ENCODE results near the gene LACC1.

DNA sequence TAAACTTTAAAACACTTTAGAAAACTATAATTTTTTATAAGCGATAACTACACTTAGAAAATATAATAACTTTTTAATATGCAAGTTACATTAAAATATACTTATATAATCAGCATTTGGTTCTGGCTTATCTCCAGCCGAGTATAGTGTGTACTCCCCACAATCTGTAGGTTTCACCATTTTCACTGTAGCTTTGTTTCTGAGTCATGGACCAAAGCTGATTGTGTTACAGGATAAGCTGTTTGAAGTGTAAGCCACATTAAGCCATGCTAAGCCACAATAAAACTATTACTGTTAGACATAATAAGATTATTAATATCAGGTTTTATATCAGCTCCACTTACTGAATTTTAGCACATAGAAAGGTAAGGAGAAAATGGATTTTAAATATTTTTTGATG lies 44.0 kb upstream of the LACC1 start:
- TF ChIP-seq, protein P1, sequence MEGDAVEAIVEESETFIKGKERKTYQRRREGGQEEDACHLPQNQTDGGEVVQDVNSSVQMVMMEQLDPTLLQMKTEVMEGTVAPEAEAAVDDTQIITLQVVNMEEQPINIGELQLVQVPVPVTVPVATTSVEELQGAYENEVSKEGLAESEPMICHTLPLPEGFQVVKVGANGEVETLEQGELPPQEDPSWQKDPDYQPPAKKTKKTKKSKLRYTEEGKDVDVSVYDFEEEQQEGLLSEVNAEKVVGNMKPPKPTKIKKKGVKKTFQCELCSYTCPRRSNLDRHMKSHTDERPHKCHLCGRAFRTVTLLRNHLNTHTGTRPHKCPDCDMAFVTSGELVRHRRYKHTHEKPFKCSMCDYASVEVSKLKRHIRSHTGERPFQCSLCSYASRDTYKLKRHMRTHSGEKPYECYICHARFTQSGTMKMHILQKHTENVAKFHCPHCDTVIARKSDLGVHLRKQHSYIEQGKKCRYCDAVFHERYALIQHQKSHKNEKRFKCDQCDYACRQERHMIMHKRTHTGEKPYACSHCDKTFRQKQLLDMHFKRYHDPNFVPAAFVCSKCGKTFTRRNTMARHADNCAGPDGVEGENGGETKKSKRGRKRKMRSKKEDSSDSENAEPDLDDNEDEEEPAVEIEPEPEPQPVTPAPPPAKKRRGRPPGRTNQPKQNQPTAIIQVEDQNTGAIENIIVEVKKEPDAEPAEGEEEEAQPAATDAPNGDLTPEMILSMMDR (IDR thresholded peaks at IDR 0.05): no peak
- TF ChIP-seq EZH2 (IDR thresholded peaks at IDR 0.05): no peak

Measured in neural progenitor cell (in vitro differentiated cells).